ENCODE results near the gene CDH13. TPM values are rescaled to one million over a fixed set of nuclear protein-coding genes. Genes with fewer than 3 reads are reported as not detected.

CDH13 gene
- total and polyA plus RNA-seq, 2 donors (not counting 3 experiments of a cell fraction or from before 2014, with no cell fraction given): 96.6 to 124 TPM

DNA sequence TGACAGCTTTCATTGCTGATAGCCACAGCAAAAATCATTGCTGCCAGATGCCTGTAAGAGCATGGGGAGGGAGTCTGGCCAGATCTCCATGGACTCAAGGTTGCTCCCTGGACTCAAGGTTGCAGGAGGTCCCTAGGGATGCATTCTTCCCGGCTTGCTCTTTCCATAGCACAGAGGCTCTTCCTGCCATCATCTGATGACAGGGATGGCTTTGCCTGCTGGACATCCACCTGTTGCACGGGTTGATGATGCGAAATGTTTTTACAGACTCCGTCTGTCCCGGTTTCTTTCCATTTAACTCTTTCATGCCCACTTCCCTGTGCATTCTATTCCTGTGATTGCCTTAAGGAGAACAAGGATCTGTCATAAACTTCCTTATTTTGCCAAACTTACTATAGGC, 1065.5 kb downstream of the CDH13 start:
- Histone ChIP-seq H3K9ac (replicated peaks; ENCODE audit: extremely low read depth, insufficient read depth, low read length) (no peak overlapping the region), H3K4me3 (replicated peaks in 1 of 3; ENCODE audit: insufficient read depth in 1 of 3, low read depth in 1 of 3, low read length in 3 of 3) (no peak overlapping the region), H3K4me1 (ENCODE audit: control insufficient read depth, extremely low read depth, insufficient read depth, low read length) (no peaks in the 10 kb centered on the region), H2AFZ (ENCODE audit: low read depth, low read length) (no peak overlapping the region), H3K79me2 (ENCODE audit: control insufficient read depth, insufficient read depth, low read length) (no peaks in the 10 kb centered on the region), H4K20me1 (replicated peaks; ENCODE audit: control insufficient read depth, extremely low read depth, insufficient read depth, low read length) (no peaks in the 10 kb centered on the region), H3K9me3 (replicated peaks; ENCODE audit: control insufficient read depth, insufficient read depth, low read length) (no peaks in the 10 kb centered on the region), H3K4me2 (ENCODE audit: insufficient read depth, low read length) (no peak overlapping the region), H3K27ac (ENCODE audit: insufficient read depth, low read depth, low read length) (no peak overlapping the region), H3K36me3 (ENCODE audit: control insufficient read depth in 2 of 2, extremely low read depth in 1 of 2, insufficient read depth in 2 of 2, low read length in 2 of 2) (no peaks in the 10 kb centered on the region), H3K9me1 (replicated peaks; ENCODE audit: control insufficient read depth, extremely low read depth, insufficient read depth, low read length) (no peaks in the 10 kb centered on the region), H3K27me3 (ENCODE audit: control insufficient read depth in 2 of 2, insufficient read depth in 2 of 2, low read length in 2 of 2) (no peaks in the 10 kb centered on the region)
- ChIA-PET POLR2A (no interaction called here), CTCF (no interaction called here)
- TF ChIP-seq EZH2 (IDR thresholded peaks at IDR 0.05; ENCODE audit: borderline replicate concordance, low read depth, low read length, severe bottlenecking) (no peak), FOS (IDR thresholded peaks at IDR 0.05; ENCODE audit: borderline replicate concordance, insufficient read depth, low read length) (no peak), MAX (IDR thresholded peaks at IDR 0.05; ENCODE audit: insufficient read depth, insufficient read length) (no peak), POLR2A (IDR thresholded peaks at IDR 0.05; ENCODE audit: low read depth, low read length) (no peak), GATA2 (IDR thresholded peaks at IDR 0.05; ENCODE audit: insufficient read depth, insufficient read length, low read depth, low read length) (no peak), POLR2AphosphoS5 (IDR thresholded peaks at IDR 0.05; ENCODE audit: insufficient read depth, low read depth, low read length) (no peak), MYC (IDR thresholded peaks at IDR 0.05; ENCODE audit: low read depth, low read length) (no peak), JUN (IDR thresholded peaks at IDR 0.05; ENCODE audit: borderline replicate concordance, insufficient read depth, insufficient read length, low read depth) (no peak)
- TF ChIP-seq, protein P1, sequence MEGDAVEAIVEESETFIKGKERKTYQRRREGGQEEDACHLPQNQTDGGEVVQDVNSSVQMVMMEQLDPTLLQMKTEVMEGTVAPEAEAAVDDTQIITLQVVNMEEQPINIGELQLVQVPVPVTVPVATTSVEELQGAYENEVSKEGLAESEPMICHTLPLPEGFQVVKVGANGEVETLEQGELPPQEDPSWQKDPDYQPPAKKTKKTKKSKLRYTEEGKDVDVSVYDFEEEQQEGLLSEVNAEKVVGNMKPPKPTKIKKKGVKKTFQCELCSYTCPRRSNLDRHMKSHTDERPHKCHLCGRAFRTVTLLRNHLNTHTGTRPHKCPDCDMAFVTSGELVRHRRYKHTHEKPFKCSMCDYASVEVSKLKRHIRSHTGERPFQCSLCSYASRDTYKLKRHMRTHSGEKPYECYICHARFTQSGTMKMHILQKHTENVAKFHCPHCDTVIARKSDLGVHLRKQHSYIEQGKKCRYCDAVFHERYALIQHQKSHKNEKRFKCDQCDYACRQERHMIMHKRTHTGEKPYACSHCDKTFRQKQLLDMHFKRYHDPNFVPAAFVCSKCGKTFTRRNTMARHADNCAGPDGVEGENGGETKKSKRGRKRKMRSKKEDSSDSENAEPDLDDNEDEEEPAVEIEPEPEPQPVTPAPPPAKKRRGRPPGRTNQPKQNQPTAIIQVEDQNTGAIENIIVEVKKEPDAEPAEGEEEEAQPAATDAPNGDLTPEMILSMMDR (IDR thresholded peaks at IDR 0.05; ENCODE audit: extremely low read depth in 1 of 2, insufficient read depth in 1 of 2, low read depth in 1 of 2, low read length in 2 of 2): no peak
- dilution Hi-C loops (cut with MboI; ENCODE audit: extremely low pct_ligation_motif_present, low sequenced_read_pairs): no loop called here
- no peak for FAIRE-seq
- intact Hi-C loops (cut with micrococcal nuclease): no loop called here
- BruUV-seq (replicated peaks): no TSS peak
- DNase-seq (ENCODE audit: low read depth, low spot score): no peak

Data from endothelial cell of umbilical vein (primary cell).